GM12874 (cell line): ENCODE measurements around the gene BEND7.

Experiments used
- CTCF ChIP-seq: IDR thresholded peaks from 2 replicates; pipeline ENCODE4 v1.5.1; 2011; ENCODE audit warnings: low read depth, mild to moderate bottlenecking, control low read depth, low read length, moderate library complexity; ENCODE audit not compliant: insufficient read depth

Gene BEND7

GRCh38 chr10:13492493-13493180, 36.2 kb downstream of the BEND7 start:
- TF ChIP-seq CTCF = no peak

- no peak for TF ChIP-seq CTCF
These were observed 37.0 kb downstream of the BEND7 start for GRCh38 chr10:13491747-13492360.

GRCh38 chr10:13490503-13490902, 38.3 kb downstream of the BEND7 start:
- no peak for TF ChIP-seq CTCF

- TF ChIP-seq CTCF = no peak
These were observed 39.7 kb downstream of the BEND7 start for GRCh38 chr10:13489035-13489599.

GRCh38 chr10:13485623-13486022, 43.2 kb downstream of the BEND7 start:
- no peak for TF ChIP-seq CTCF

- no peak for TF ChIP-seq CTCF
These were observed 44.9 kb downstream of the BEND7 start for GRCh38 chr10:13483951-13484350.

- no peak for TF ChIP-seq CTCF
These were observed 45.7 kb downstream of the BEND7 start for GRCh38 chr10:13483073-13483472.
